ENCODE results near the gene PLXNB2.
A peak's percentile ranks its signal among the peaks of the same experiment; 100 is the strongest.
"Not testable (repeated sequence)": the region's sequence is repeated elsewhere in the genome, so short reads cannot be mapped to it uniquely, and the experiment has no call there.

Gene PLXNB2

GRCh38 chr22:50337262-50338041 is 30.0 kb upstream of the PLXNB2 start (continued):
- 0 out of 2 replicates have a peak, but pooled peaks have one; percentile 65 for TF ChIP-seq ZNF311 (tag by site-specific recombination; IDR thresholded peaks at IDR 0.05; ENCODE audit: borderline replicate concordance)
- no peak for TF ChIP-seq PRDM6 (tag by site-specific recombination; IDR thresholded peaks at IDR 0.05)
- peak; percentile 50; the same call in 1 of the 2 replicates for TF ChIP-seq ZNF148 (tag by site-specific recombination; IDR thresholded peaks at IDR 0.05; ENCODE audit: borderline replicate concordance)
- no peak for TF ChIP-seq ZNF449 (tag by site-specific recombination; IDR thresholded peaks at IDR 0.05)
- peak; percentile 52; the same call in 1 of the 2 replicates for TF ChIP-seq ZNF157 (tag by site-specific recombination; IDR thresholded peaks at IDR 0.05)
- TF ChIP-seq ZNF211 (tag by site-specific recombination; IDR thresholded peaks at IDR 0.05; ENCODE audit: low read depth), result peak; percentile 60; the same call in 1 of the 2 replicates

- H3K27ac ChIP-seq (ENCODE audit: extremely low read depth, low read depth, low read length); H3K36me3 ChIP-seq (ENCODE audit: control insufficient read depth in 2 of 2, insufficient read depth in 1 of 2, low read length in 2 of 2); H3K4me3 ChIP-seq (ENCODE audit: low read depth, low read length); H3K9me3 ChIP-seq (ENCODE audit: control insufficient read depth, insufficient read depth, low read depth, low read length); H3K4me1 ChIP-seq (ENCODE audit: control insufficient read depth, insufficient read depth, low read length); POLR2A ChIA-PET: not testable (repeated sequence)
- CTCF ChIA-PET, result interaction anchor here (0.6 to 1.3 kb wide), 5 partner anchors 10 to 185 kb away, joined by 3 to 5 read pairs (median 4); no protein-coding TSS in a partner anchor
Observed at GRCh38 chr22:50334433-50334832, 27.0 kb upstream of the PLXNB2 start.

- ChIA-PET CTCF (interaction anchor here (0.6 to 5.3 kb wide), 6 partner anchors 12 to 169 kb away, joined by 3 to 36 read pairs (median 6); partner anchors contain the start of gene HDAC10), POLR2A (interaction anchor here (0.6 to 1.8 kb wide), 5 partner anchors 17 to 57 kb away, joined by 3 to 9 read pairs (median 4); partner anchors contain the start of gene PLXNB2)
- Histone ChIP-seq H3K36me3 (ENCODE audit: control insufficient read depth in 2 of 2, insufficient read depth in 1 of 2, low read length in 2 of 2) (no peaks in the 10 kb centered on the region), H3K4me3 (ENCODE audit: low read depth, low read length) (no peak overlapping the region), H3K27ac (ENCODE audit: extremely low read depth, low read depth, low read length) (no peak overlapping the region), H3K9me3 (ENCODE audit: control insufficient read depth, insufficient read depth, low read depth, low read length) (no peaks in the 10 kb centered on the region), H3K4me1 (ENCODE audit: control insufficient read depth, insufficient read depth, low read length) (no peaks in the 10 kb centered on the region)
- TF ChIP-seq ATF2 (tag by site-specific recombination; IDR thresholded peaks at IDR 0.05; ENCODE audit: low read depth) (peak; percentile 58; the same call in 1 of the 2 replicates), KLF7 (tag by site-specific recombination; IDR thresholded peaks at IDR 0.05; ENCODE audit: borderline replicate concordance) (no peak), ZNF664 (tag by site-specific recombination; IDR thresholded peaks at IDR 0.05) (no peak), ZNF23 (tag by site-specific recombination; IDR thresholded peaks at IDR 0.05; ENCODE audit: borderline replicate concordance) (no peak), ZNF768 (tag by site-specific recombination; IDR thresholded peaks at IDR 0.05) (no peak), ZNF155 (tag by site-specific recombination; IDR thresholded peaks at IDR 0.05) (no peak), ZNF558 (tag by site-specific recombination; IDR thresholded peaks at IDR 0.05) (no peak), MEIS1 (CRISPR knock-in tag; IDR thresholded peaks at IDR 0.05; ENCODE audit: borderline replicate concordance) (no peak), ZNF394 (tag by site-specific recombination; IDR thresholded peaks at IDR 0.05; ENCODE audit: borderline replicate concordance) (no peak), ZNF416 (tag by site-specific recombination; IDR thresholded peaks at IDR 0.05) (no peak), ZNF280D (tag by site-specific recombination; IDR thresholded peaks at IDR 0.05) (no peak)
Observed at GRCh38 chr22:50329236-50329635, 21.8 kb upstream of the PLXNB2 start.

All from HEK293 (cell line).